Endothelial cell of umbilical vein (primary cell): Measurements from ENCODE around the gene BTG2.

Experiments used
- EZH2 ChIP-seq: IDR thresholded peaks from 2 replicates; pipeline ENCODE4 v1.6.1; 2012; ENCODE audit warnings: borderline replicate concordance, low read depth, mild to moderate bottlenecking, moderate library complexity, low read length, inconsistent platforms; ENCODE audit not compliant: severe bottlenecking
- FOS ChIP-seq: IDR thresholded peaks from 2 replicates; pipeline ENCODE4 v1.6.1; 2011; ENCODE audit warnings: mild to moderate bottlenecking, low read length, moderate library complexity, borderline replicate concordance; ENCODE audit not compliant: insufficient read depth
- JUN ChIP-seq: IDR thresholded peaks from 2 replicates; pipeline ENCODE4 v1.6.1; 2011; ENCODE audit warnings: borderline replicate concordance, low read depth; ENCODE audit not compliant: insufficient read length, insufficient read depth
- POLR2A ChIP-seq: IDR thresholded peaks from 2 replicates; pipeline ENCODE4 v1.6.1; 2012; ENCODE audit warnings: low read depth, mild to moderate bottlenecking, control low read depth, low read length
- POLR2AphosphoS5 ChIP-seq: IDR thresholded peaks from 2 replicates; pipeline ENCODE4 v1.6.1; 2012; ENCODE audit warnings: low read depth, mild to moderate bottlenecking, control low read depth, low read length, moderate library complexity; ENCODE audit not compliant: insufficient read depth
- TF ChIP-seq, protein P1 (sequence below), 2 donors: IDR thresholded peaks; 1 replicate in 1 of 2; 2 replicates in 1 of 2; pipeline ENCODE4 v1.5.1; 2011; ENCODE audit warnings: low read length in 2 of 2, mild to moderate bottlenecking in 2 of 2, moderate library complexity in 2 of 2, control low read depth in 1 of 2, inconsistent platforms in 1 of 2, low read depth in 1 of 2; ENCODE audit not compliant: insufficient read depth in 1 of 2; ENCODE audit errors: extremely low read depth in 1 of 2
- TF ChIP-seq, protein P2 (sequence below): IDR thresholded peaks from 2 replicates; pipeline ENCODE4 v1.6.1; 2011; ENCODE audit not compliant: insufficient read depth, insufficient read length

DNA sequence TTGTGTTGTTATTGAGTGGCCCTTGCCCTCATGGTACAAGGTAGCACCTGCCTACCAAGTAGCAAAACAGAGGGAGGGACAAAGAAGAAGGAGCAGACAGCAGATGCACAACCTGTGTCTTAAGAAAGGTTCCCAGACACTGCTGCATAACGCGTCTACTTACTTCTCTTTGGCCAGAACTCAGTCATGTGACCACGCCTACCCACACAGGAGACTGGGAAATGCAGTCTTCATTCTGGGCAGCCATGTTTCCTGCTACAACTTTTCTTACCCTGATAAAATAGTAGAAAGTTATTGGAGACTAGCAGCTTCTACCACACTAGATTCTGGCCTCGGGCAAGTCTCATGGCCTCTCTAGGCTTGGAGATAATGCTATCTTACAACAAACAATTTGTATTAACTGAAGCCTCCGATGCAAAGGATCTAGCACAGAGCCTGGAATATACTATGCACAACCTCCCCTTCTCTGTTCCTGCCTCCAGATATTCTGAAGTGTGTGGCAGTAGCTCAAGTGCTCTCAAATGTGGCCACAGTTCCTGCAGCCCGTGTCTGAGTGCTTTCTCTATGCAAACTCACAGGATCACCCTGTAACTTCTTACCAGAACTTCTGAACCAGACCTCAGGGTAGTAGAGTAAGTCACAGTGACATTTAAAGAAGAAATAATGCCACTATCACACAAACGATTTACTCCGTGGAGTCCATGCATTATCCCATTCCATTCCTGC, 34.1 kb upstream of the BTG2 start:
- TF ChIP-seq, protein P1, sequence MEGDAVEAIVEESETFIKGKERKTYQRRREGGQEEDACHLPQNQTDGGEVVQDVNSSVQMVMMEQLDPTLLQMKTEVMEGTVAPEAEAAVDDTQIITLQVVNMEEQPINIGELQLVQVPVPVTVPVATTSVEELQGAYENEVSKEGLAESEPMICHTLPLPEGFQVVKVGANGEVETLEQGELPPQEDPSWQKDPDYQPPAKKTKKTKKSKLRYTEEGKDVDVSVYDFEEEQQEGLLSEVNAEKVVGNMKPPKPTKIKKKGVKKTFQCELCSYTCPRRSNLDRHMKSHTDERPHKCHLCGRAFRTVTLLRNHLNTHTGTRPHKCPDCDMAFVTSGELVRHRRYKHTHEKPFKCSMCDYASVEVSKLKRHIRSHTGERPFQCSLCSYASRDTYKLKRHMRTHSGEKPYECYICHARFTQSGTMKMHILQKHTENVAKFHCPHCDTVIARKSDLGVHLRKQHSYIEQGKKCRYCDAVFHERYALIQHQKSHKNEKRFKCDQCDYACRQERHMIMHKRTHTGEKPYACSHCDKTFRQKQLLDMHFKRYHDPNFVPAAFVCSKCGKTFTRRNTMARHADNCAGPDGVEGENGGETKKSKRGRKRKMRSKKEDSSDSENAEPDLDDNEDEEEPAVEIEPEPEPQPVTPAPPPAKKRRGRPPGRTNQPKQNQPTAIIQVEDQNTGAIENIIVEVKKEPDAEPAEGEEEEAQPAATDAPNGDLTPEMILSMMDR (IDR thresholded peaks at IDR 0.05; ENCODE audit: extremely low read depth in 1 of 2, insufficient read depth in 1 of 2, low read depth in 1 of 2, low read length in 2 of 2): no peak
- TF ChIP-seq, protein P2, sequence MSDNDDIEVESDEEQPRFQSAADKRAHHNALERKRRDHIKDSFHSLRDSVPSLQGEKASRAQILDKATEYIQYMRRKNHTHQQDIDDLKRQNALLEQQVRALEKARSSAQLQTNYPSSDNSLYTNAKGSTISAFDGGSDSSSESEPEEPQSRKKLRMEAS: peak; percentile 43
- TF ChIP-seq POLR2A: no peak
- TF ChIP-seq JUN: no peak
- no peak for TF ChIP-seq POLR2AphosphoS5
- TF ChIP-seq FOS: no peak
- TF ChIP-seq EZH2: no peak
